Mesenchymal stem cell (in vitro differentiated cells and primary cell): Measurements from ENCODE around the gene CRYBG1.

Source experiments
- DNase-seq: peaks from one replicate; pipeline ENCODE4 v3.0.0-alpha.2; 2013
- H2AFZ ChIP-seq: one replicate; pipeline ENCODE4 v1.6.1; 2013; ENCODE audit warnings: low read depth, mild to moderate bottlenecking, control low read depth, inconsistent platforms, low read length, moderate library complexity
- H2AK5ac ChIP-seq: 2 replicates; pipeline ENCODE4 v1.6.1; 2013; ENCODE audit warnings: low read length, moderate library complexity, mild to moderate bottlenecking, inconsistent platforms; ENCODE audit not compliant: severe bottlenecking
- H2BK120ac ChIP-seq: one replicate; pipeline ENCODE4 v1.6.1; 2013; ENCODE audit warnings: low read depth, mild to moderate bottlenecking, inconsistent platforms, low read length, moderate library complexity
- H2BK12ac ChIP-seq, 2 experiments: one replicate each; pipeline ENCODE4 v1.6.1; 2013; ENCODE audit warnings: inconsistent platforms in 2 of 2, low read length in 2 of 2, mild to moderate bottlenecking in 2 of 2, moderate library complexity in 2 of 2, control low read depth in 1 of 2
- H2BK15ac ChIP-seq: one replicate; pipeline ENCODE4 v1.6.1; 2013; ENCODE audit warnings: mild to moderate bottlenecking, low read depth, inconsistent platforms; ENCODE audit not compliant: poor library complexity, severe bottlenecking
- H2BK5ac ChIP-seq: 2 replicates; pipeline ENCODE4 v1.6.1; 2013; ENCODE audit warnings: low read depth, mild to moderate bottlenecking, low read length, control low read depth, inconsistent platforms; ENCODE audit not compliant: poor library complexity, severe bottlenecking
- H3K14ac ChIP-seq, 2 experiments: one replicate each; pipeline ENCODE4 v1.6.1; 2013; ENCODE audit warnings: inconsistent platforms in 2 of 2, low read length in 2 of 2, control low read depth in 1 of 2, mild to moderate bottlenecking in 1 of 2, moderate library complexity in 1 of 2
- H3K18ac ChIP-seq, 2 experiments: one replicate each; pipeline ENCODE4 v1.6.1; 2013; ENCODE audit warnings: inconsistent platforms in 2 of 2, low read length in 2 of 2, control low read depth in 1 of 2, low read depth in 1 of 2, mild to moderate bottlenecking in 1 of 2
- H3K23ac ChIP-seq, 2 experiments: one replicate each; pipeline ENCODE4 v1.6.1; 2013; ENCODE audit warnings: inconsistent platforms in 2 of 2, low read length in 2 of 2, mild to moderate bottlenecking in 2 of 2, moderate library complexity in 2 of 2, control low read depth in 1 of 2
- H3K27ac ChIP-seq: 2 replicates; pipeline ENCODE4 v1.5.1; 2013; ENCODE audit warnings: mild to moderate bottlenecking, moderate library complexity, low read length, control low read depth, inconsistent platforms; ENCODE audit not compliant: poor library complexity, severe bottlenecking
- H3K27me3 ChIP-seq, 2 experiments: 2 replicates each; pipeline versions ENCODE4 v1.6.1 to v1.7.0; 2013; ENCODE audit warnings: low read length in 2 of 2, mild to moderate bottlenecking in 2 of 2, moderate library complexity in 2 of 2, control low read depth in 1 of 2, inconsistent platforms in 1 of 2; ENCODE audit not compliant: control insufficient read depth in 1 of 2, insufficient read depth in 1 of 2
- H3K36me3 ChIP-seq, 2 experiments: 2 replicates each; pipeline versions ENCODE4 v1.6.1 to v1.7.0; 2013; ENCODE audit warnings: low read length in 2 of 2, control low read depth in 1 of 2, inconsistent platforms in 1 of 2, low read depth in 1 of 2, mild to moderate bottlenecking in 1 of 2; ENCODE audit not compliant: insufficient read depth in 2 of 2, control insufficient read depth in 1 of 2
- H3K4ac ChIP-seq, 2 experiments: one replicate each; pipeline ENCODE4 v1.6.1; 2013; ENCODE audit warnings: inconsistent platforms in 2 of 2, low read length in 2 of 2, mild to moderate bottlenecking in 2 of 2, moderate library complexity in 2 of 2, control low read depth in 1 of 2, low read depth in 1 of 2
- H3K4me1 ChIP-seq: 2 replicates; pipeline ENCODE4 v1.6.1; 2013; ENCODE audit warnings: low read depth, low read length, control low read depth; ENCODE audit not compliant: control insufficient read depth, insufficient read depth
- H3K4me2 ChIP-seq: 2 replicates; pipeline ENCODE4 v1.6.1; 2013; ENCODE audit warnings: low read length, mild to moderate bottlenecking, inconsistent platforms; ENCODE audit not compliant: poor library complexity, severe bottlenecking
- H3K4me3 ChIP-seq, 2 experiments: 2 replicates each; pipeline versions ENCODE4 v1.5.1 to v1.7.0; 2013; ENCODE audit warnings: low read length in 2 of 2, mild to moderate bottlenecking in 2 of 2, control low read depth in 1 of 2, low read depth in 1 of 2; ENCODE audit not compliant: insufficient read depth in 1 of 2
- H3K79me1 ChIP-seq: replicated peaks from 2 replicates; pipeline ENCODE4 v1.6.1; 2013; ENCODE audit warnings: mild to moderate bottlenecking, control low read depth, low read length, inconsistent platforms; ENCODE audit not compliant: poor library complexity, severe bottlenecking
- H3K9ac ChIP-seq: 2 replicates; pipeline ENCODE4 v1.7.0; 2013; ENCODE audit warnings: mild to moderate bottlenecking, low read length, moderate library complexity
- H3K9me3 ChIP-seq: 2 replicates; pipeline ENCODE4 v1.7.0; 2013; ENCODE audit warnings: mild to moderate bottlenecking, low read length; ENCODE audit not compliant: control insufficient read depth
- H4K8ac ChIP-seq: one replicate; pipeline ENCODE4 v1.6.1; 2013; ENCODE audit warnings: inconsistent platforms, mild to moderate bottlenecking, low read length, moderate library complexity
- H4K91ac ChIP-seq: one replicate; pipeline ENCODE4 v1.6.1; 2013; ENCODE audit warnings: mild to moderate bottlenecking, low read length, inconsistent platforms
- WGBS: methylation state at CpG from one replicate; pipeline ENCODE4 v1.1.7; 2013; ENCODE audit warnings: mixed read lengths; 5-methylcytosine and 5-hydroxymethylcytosine counted together

The CRYBG1 gene

GRCh38 chr6:106359959-106360409 is 533 bp upstream of the CRYBG1 start:
- peak overlapping the region; percentile 46 for H2AFZ ChIP-seq
- no peak overlapping the region for H3K18ac ChIP-seq
- peak overlapping the region; percentile 39 for H4K91ac ChIP-seq
- H3K27me3 ChIP-seq = peaks cover 20 to 60% of the 10 kb centered on the region in 2 experiments
- H4K8ac ChIP-seq = peak overlapping the region; percentile 77
- H3K36me3 ChIP-seq = no peaks in the 10 kb centered on the region
- no peak overlapping the region for H2AK5ac ChIP-seq
- H2BK5ac ChIP-seq = no peak overlapping the region
- no peaks in the 10 kb centered on the region for H3K79me1 ChIP-seq
- no peaks in the 10 kb centered on the region for H3K9me3 ChIP-seq
- H3K4ac ChIP-seq = no peak overlapping the region
- peak overlapping the region in 1 of 2 experiments; percentile 73 for H3K4me3 ChIP-seq
- no peak overlapping the region for H3K27ac ChIP-seq
- H2BK120ac ChIP-seq = no peak overlapping the region
- no peak overlapping the region for H2BK15ac ChIP-seq
- H3K9ac ChIP-seq = no peak overlapping the region
- DNase-seq = no peak
- H3K14ac ChIP-seq = no peak overlapping the region
- H2BK12ac ChIP-seq = no peak overlapping the region
- peak overlapping the region; percentile 97 for H3K4me2 ChIP-seq
- WGBS = 37% methylated on average over 12 of the region's 12 CpGs
- peaks cover 12% of the 10 kb centered on the region for H3K4me1 ChIP-seq
- H3K23ac ChIP-seq = no peak overlapping the region

- H2BK12ac ChIP-seq = no peak overlapping the region
- peak overlapping the region; percentile 22 for H3K9ac ChIP-seq
- H3K9me3 ChIP-seq = no peaks in the 10 kb centered on the region
- DNase-seq = peak; percentile 0
- H2BK120ac ChIP-seq = peak overlapping the region; percentile 34
- H3K4me2 ChIP-seq = peak overlapping the region; percentile 97
- peak overlapping the region; percentile 32 for H2AFZ ChIP-seq
- no peak overlapping the region for H2BK15ac ChIP-seq
- H3K23ac ChIP-seq = peak overlapping the region in 1 of 2 experiments; percentile 34
- H3K36me3 ChIP-seq = no peaks in the 10 kb centered on the region
- peaks cover 20 to 56% of the 10 kb centered on the region in 2 experiments for H3K27me3 ChIP-seq
- H4K91ac ChIP-seq = no peak overlapping the region
- H2AK5ac ChIP-seq = no peak overlapping the region
- H3K27ac ChIP-seq = no peak overlapping the region
- H3K79me1 ChIP-seq = no peaks in the 10 kb centered on the region
- H3K4ac ChIP-seq = no peak overlapping the region
- H2BK5ac ChIP-seq = no peak overlapping the region
- WGBS = 2% methylated on average over 30 of the region's 31 CpGs
- no peak overlapping the region for H4K8ac ChIP-seq
- H3K18ac ChIP-seq = no peak overlapping the region
- H3K4me1 ChIP-seq = peaks cover 12% of the 10 kb centered on the region
- no peak overlapping the region for H3K14ac ChIP-seq
- peak overlapping the region; percentile 57 to 73 for H3K4me3 ChIP-seq
Measured at GRCh38 chr6:106360989-106361430, 493 bp downstream of the CRYBG1 start.

- Histone ChIP-seq H3K4me1 (peaks cover 12% of the 10 kb centered on the region), H2BK12ac (no peak overlapping the region), H3K79me1 (no peaks in the 10 kb centered on the region), H2AFZ (no peak overlapping the region), H3K14ac (no peak overlapping the region), H2BK5ac (no peak overlapping the region), H3K4me3 (no peak overlapping the region), H2BK120ac (no peak overlapping the region), H4K91ac (no peak overlapping the region), H3K27ac (no peak overlapping the region), H3K4ac (no peak overlapping the region), H3K18ac (no peak overlapping the region), H3K4me2 (no peak overlapping the region), H3K27me3 (peaks cover 19 to 40% of the 10 kb centered on the region in 2 experiments), H3K9me3 (no peaks in the 10 kb centered on the region), H4K8ac (no peak overlapping the region), H2BK15ac (no peak overlapping the region), H2AK5ac (no peak overlapping the region), H3K23ac (no peak overlapping the region), H3K9ac (no peak overlapping the region), H3K36me3 (no peaks in the 10 kb centered on the region)
- WGBS = 98% methylated on average over 3 of the region's 3 CpGs
- DNase-seq = no peak
Measured at GRCh38 chr6:106363401-106364138, 3.1 kb downstream of the CRYBG1 start.

- Histone ChIP-seq H2BK12ac (no peak overlapping the region), H3K27me3 (peaks cover 0 to 10% of the 10 kb centered on the region in 2 experiments), H3K23ac (no peak overlapping the region), H3K4ac (no peak overlapping the region), H2AK5ac (no peak overlapping the region), H3K18ac (no peak overlapping the region), H3K4me2 (no peak overlapping the region), H4K91ac (no peak overlapping the region), H3K79me1 (no peaks in the 10 kb centered on the region), H2AFZ (no peak overlapping the region), H2BK5ac (no peak overlapping the region), H3K4me1 (no peaks in the 10 kb centered on the region), H3K4me3 (no peak overlapping the region), H3K14ac (no peak overlapping the region), H3K27ac (no peak overlapping the region), H2BK120ac (no peak overlapping the region), H2BK15ac (no peak overlapping the region), H3K9me3 (no peaks in the 10 kb centered on the region), H3K36me3 (no peaks in the 10 kb centered on the region), H4K8ac (no peak overlapping the region), H3K9ac (no peak overlapping the region)
- no peak for DNase-seq
- WGBS = 75% methylated on average over 1 of the region's 2 CpGs
Measured at GRCh38 chr6:106369739-106370138, 9.2 kb downstream of the CRYBG1 start.
